Renal cortex interstitium (tissue), 11 donors: ENCODE measurements around the gene NCBP3. TPM values are rescaled to one million over a fixed set of nuclear protein-coding genes. Genes with fewer than 3 reads are reported as not detected.
A peak's percentile ranks its signal among the peaks of the same experiment; 100 is the strongest.

Source experiments
- DNase-seq, 11 donors: peaks; one replicate each; pipeline ENCODE4 v3.0.0-alpha.2; 2013; ENCODE audit warnings: low read depth in 9 of 11, low spot score in 4 of 11; ENCODE audit errors: extremely low read depth in 1 of 11
- polyA plus RNA-seq, 3 donors: library from polyadenylated mRNA; unstranded; fragments of 120-200 nt; gene quantifications; one replicate each; pipeline ENCODE4 v1.2.1, GENCODE V29; 2013; ENCODE audit not compliant: insufficient read length in 3 of 3

Gene NCBP3
- polyA plus RNA-seq, 3 donors, result 83.1 to 122 (median 83.7) TPM

DNA sequence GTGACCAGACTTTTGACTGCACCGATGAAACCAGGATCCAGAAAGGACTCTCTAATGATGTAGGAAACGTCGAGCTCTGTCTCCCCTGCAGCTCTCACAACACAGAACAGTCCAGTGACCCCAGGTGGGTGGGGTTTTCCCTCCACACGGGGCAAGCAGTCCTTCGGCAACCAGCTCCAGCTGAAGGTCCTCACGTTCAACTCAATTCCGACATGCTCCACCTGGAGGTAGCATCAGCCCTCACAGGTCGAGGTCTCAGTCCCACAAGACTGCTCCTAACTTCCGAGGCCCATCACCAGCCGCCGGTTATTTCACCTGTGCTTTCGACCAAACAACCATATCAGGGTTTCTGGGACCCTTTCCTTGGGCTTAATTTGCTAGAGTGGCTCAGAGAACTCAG is 73.3 kb downstream of the NCBP3 start:
- DNase-seq, result no peak

DNA sequence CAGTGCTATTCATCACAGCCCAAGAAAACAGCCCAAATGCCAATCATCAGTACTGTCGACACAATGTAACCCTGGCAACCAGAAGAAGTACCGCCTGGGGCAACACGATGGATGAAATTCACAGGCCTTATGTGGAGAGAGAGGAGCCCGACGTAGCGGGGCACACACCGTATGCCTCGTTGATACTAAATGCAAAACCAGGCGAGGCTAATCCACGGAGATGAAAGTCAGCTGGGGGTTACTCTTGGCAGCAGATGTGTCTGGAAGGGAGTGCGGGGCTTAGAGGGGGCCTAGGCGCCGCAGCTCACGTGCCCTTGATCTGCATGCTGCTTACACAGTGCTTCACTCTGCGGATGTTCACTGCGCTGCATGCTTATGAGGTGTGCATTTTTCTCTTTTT is 74.9 kb downstream of the NCBP3 start:
- no peak for DNase-seq

DNA sequence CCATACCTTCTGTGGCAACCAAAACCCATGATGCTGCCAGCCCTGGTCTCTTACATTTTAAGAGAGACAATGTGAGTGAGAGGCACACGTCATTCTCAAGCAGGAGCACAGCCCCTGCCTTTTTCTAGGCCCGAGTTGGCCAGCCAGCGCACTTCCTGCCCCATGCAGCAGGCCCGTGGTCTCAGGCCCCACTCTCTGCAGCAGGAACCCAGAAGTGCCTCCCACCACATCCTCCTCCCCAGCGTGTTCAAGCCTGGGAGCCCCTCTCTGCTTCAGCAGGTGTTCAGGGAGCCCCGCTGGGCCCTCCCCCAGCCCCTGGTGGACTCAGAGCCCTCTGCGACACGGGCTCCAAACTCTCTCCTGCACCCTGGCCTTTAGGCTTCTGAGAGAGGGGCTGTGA is 75.6 kb downstream of the NCBP3 start:
- DNase-seq, result no peak

DNA sequence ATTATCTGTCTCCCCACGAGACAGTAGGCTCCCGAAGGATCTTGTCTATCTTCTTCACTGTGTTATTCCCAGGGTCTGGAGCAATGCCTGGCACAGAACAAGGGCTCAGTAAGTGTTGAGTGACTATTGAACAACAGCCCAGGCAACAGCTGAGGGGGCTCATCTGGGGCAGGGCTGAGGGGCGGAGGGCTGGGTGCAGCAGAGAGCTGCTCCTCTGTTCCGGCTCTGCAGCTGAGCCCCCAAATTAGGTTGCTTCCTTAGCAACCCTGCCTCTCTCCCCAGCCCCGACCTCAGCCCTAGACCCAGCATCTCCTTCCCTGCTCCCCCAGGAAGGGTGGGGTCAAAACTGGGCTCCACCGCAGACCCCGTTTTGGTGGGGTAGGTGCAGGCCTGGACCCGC is 77.3 kb downstream of the NCBP3 start:
- no peak for DNase-seq

DNA sequence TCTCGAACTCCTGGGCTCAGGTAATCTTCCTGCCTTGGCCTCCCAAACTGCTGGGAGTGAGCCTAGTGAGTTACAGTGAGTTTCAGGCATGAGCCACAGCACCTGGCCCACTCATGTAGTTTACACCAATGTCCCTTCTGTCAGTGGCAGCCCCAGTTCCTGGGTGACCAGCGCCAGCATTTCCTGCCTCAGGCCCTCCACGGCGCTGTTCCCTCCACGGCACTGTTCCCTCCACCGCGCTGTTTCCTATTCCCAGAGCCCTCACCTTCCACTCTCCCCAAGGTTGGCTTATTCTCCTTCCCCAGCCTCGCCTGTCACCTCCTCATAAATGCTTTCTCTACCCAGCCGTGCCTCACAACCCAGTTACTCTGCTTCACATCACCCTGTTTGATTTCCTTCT is 77.7 kb downstream of the NCBP3 start:
- no peak for DNase-seq

DNA sequence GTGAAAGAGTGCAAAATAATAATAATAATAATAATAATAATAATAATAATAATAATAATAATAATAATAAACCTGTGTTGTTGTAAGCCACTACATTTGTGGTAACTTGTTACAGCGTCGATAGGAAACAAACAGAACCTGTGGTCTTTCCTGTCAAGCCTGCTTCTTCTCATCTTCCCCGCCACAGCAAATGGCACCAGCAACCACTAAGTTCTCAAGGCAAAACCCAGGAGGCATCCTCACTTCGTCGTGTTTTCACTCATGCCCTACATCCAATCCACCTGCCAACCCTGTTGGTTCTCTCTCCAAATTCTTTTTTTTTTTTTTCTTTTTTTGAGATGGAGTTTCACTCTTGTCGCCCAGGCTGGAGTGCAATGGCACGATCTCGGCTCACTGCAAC is 79.3 kb downstream of the NCBP3 start:
- DNase-seq, result no peak

DNA sequence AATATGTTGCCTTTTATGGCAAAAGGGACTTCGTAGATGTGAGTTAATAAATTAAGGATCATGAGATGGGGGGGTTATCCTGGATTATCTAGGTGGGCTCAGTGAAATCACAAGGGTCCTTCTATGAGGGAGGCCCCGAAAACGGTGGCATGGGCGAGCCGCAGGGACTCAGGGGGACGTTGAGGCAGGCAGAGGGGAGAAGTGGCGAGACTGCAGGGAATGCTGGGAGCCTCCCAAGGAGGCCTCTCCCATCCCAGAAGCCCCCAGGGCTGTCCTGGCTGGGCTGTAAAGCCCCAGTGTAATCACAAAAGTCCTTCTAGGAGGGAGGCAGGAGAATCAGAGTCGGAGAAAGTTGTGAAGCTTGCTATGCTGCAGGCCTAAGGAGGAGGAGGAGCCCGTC is 80.1 kb downstream of the NCBP3 start:
- DNase-seq, result no peak

DNA sequence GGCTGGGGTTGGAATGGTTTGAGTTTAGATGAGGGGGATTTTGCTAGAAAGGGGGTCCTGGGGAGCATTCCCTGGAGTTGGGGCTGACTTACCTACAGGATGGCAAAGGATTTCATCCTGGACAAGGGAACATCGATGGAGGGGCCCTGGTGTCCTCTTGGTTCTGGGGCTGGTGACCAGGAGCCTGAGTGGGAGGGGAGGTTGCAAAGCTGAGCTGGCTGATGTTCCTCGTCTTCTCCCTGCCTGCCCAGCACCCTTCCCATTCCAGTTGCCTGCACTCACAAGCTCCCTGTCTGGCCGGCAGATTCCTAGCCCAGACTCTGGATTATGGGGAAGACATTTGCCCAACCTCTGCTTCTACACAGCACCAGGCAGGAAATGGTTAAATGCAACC is 82.3 kb downstream of the NCBP3 start:
- no peak for DNase-seq

DNA sequence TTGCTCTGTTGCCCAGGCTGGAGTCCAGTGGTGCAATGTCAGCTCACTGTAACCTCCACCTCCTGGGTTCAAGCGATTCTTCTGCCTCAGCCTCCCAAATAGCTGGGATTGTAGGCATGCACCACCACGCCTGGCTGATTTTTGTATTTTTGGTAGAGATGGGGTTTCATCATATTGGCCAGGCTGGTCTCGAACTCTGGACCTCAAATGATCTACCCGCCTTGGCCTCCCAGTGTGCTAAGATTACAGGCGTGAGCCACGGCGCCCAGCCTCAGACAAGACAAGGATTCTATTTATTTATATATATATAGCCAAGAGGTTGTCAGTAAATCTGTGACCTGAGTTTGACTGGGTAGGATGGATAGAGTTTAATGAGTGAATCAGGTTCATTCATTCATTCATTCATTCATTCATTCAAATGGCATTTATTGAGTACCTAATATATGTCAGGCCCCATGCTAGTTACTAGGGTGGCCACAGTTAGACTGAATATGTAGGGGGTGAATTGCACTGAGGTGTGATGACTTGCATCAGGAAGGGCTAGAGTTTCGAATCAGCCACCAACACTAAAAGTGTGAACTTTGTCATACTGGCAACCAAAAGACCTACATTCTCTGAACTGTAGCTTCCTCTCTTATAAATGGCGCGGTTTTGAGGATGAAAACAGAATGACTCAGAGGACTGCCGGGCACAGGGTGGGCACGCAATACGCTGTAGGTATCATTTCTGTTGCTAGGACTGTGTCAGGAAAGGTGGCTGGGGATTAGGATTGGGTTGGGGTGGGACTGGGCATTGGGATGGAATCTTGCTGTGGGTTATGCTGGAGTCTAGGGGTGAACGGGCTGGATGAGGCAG is 82.9 kb downstream of the NCBP3 start:
- no peak for DNase-seq

DNA sequence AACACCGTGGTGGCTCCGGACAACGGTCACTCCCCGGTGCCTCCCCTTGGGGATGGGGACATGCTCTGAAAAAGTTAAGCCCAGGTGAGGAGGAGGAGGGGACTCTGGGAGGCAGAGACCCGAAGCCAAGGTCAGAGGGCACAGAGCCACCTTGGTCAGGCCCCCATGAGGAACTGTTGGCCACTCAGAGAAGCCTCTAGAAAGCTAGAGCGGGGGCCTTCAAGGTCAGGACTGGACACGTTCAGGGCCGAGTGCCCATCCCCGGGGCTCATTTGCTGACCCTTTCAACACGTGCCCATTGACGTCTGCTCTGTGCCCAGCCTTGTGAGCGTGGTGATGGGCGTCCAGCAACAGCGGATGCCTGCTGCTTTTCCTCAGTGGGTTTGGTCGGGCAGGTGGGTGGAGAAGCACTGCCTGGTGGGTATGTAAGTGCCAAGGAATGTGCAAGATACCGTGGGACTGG is 84.1 kb downstream of the NCBP3 start:
- DNase-seq, result no peak

DNA sequence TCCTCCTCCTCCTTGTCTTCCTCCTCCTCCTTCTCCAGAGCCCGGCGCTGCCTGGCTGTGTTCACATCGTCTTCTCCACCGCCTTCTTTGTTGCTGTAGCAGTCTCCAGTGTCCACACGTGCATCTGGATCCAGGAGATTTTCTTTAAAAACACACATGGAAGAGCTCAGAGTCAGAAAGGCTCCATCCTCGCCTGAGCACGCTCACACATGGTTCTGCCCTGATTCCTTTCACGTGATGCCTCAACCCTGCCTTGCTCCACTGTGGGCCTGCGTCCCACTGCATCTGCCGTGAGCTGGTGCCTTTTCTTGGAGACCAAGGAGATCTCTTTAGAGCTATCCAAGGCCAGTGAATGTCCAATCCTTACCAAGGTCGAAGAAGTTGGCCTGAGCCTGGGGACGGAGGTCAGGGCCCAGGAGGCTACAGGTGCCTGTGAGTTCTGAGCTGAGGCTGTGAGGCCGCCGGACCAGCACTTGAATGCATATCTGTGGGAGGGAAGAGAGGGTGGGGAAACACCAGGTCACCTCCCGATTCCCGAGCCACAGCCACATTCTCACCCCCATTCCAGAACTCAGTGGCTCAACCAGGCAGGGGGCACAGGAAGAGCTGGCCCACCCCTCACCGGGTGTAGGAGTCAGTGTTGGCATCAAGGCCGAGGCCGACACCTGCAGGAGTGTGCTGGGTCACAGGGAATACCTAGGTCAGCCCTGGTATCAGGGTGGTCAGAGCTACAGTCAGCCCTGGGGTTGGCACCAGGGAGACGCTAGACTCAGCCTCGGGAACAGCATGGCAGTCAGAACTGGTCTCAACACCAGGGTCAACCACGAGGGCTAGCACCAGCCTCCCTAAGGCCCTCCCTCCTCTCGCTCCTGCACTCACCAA is 84.8 kb downstream of the NCBP3 start:
- no peak for DNase-seq

DNA sequence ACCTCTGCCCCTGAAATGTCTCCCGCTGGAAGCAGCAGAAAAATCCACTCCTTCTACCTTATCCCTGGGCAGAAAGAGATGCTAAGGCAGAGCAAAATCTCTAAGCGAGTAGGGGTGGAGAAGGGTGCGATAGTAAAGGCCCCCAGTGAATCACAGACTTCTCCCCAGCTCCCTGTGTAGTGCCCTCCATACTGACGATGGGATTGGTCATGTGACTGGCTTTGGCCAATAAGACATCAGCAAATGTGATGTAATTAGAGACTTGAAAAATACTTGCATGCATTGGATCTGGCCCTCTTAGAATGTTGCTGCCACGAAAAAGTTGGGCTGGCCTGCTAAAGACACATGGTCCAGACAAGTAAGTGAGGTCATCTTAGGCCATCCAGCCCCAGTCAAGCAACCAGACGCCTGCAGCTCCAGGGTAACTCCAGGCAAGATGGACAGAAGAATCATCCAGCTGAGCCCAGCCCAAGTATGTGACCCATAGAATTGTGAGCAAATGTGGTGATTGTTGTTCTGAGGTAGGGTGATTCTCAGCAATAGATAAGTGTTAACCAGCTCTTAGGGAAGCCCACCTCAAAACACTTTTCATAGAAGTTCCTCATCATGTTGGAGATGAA is 86.3 kb downstream of the NCBP3 start:
- DNase-seq, result no peak

DNA sequence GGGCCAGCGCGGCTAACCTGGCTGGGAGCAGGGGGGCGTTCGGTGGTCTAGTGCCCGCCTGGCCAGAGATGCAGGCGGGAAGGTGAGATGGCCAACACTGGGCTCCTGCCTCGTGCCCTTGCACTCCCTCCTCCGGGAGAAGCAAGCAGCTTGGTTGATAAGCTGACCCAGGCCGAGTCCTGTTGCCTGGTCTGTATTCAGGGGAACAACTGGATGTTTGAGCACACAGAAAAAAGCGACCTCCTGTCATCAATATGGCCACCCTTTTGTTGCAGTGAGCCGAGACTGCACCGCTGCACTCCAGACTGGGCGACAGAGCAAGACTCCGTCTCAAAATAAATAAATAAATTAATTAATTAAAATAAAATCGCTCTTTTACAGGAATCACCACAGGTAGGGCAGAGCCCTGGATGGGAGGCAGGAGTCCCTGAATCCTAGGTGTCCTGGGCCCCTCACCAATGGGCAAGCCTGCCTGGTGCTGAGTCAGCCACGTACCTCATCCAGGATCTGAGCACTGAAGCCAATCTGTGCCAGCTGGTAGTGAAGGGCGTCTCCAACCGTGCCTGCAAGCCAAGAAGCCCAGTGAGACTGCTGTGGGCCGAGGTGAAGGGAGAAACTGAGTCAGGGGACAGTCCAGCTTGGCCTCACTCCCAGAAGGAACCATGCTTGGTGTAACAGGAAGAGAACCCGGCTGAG is 90.6 kb downstream of the NCBP3 start:
- no peak for DNase-seq

DNA sequence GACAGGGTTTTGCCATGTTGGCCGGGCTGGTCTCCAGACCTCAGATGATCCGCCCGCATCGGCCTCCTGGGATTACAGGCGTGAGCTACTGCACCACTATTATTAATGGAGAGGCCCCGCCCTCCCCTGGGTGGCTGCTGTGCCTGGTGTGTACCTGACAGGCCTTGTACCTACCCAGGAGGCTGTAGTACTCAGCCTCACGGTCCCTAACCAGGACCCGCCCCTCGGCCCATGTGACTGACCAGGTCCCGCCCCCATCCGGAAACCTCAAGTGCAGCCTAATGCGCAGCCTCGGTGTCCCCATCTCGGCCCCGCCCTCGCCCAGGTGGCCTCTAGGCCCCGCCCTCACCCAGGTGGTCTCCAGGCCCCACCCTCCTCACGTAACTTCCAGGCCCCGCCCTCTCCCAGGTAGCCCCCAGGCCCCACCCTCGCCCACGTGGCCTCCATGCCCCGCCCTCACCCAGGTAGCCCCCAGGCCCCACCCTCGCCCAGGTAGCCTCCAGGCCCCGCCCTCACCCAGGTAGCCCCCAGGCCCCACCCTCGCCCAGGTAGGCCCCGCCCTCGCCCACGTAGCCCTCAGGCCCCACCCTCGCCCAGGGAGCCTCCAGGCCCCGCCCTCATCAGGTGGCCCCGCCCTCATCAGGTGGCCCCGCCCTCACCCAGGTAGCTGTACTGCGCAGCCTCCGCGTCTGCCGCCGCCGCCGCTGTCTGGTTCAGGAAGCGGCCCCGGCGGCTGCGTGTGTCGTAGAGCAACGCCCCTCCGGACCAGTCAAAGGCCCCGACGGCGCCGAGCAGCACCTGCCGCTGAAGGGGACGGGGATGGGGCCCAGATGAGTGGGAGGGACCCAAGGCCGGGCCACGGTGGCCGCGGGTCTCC is 91.3 kb downstream of the NCBP3 start:
- DNase-seq, result peak in 9 of 11 donors; percentile 53 to 81 (median 64)

DNA sequence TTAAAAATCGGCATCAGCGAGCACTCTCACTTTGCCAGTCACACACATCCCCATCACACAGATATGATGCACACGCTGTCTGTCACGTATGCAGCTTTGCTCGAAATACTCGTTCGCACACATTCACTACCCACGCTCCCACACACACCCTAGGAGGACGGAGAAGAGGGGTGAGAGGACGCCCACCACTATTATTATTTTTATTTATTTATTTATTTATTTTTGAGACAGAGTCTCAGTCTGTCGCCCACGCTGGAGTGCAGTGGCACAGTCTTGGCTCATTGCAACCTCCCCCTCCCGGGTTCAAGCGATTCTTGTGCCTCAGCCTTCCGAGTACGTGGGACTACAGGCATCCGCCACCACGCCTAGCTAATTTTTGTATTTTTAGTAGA is 92.0 kb downstream of the NCBP3 start:
- no peak for DNase-seq

DNA sequence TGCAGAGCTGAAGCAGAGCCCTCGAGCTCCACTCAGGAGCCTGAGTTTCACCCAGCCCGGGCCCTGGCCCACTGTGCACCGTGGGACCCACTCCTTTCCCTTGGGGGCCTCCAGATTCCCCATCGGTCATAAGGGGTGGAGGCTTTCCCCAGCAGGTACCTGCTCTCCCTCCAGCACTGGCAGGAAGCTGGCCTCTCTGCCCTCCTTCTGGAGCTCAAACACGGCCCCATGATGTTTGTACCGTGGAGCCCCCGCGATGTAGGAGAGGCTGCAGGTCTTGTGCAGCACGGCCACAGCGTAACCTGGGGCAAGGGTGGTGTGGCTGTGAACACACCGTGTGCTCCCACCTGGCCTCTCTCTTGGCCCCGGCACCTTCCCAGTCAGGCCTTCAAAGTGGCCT is 92.4 kb downstream of the NCBP3 start:
- DNase-seq, result no peak
